SU-DHL-6 (cell line): ENCODE measurements around the gene SLC52A1.

Source experiments
- EZH2phosphoT487 ChIP-seq: fragments of 200-600 bp; sonication (generic), shearing (Covaris generic); conservative IDR thresholded peaks from 2 replicates; pipeline ENCODE4 v1.6.1; 2018; ENCODE audit warnings: mild to moderate bottlenecking, antibody characterized with exemption, low read length, moderate library complexity, mixed read lengths
- TF ChIP-seq, protein P1 (sequence below): fragments of 200-600 bp; sonication (generic); IDR thresholded peaks from one replicate; pipeline ENCODE4 v1.5.1; 2017; ENCODE audit warnings: antibody characterized with exemption, mild to moderate bottlenecking, low read length, moderate library complexity; ENCODE audit not compliant: insufficient read depth, poor library complexity, severe bottlenecking

DNA sequence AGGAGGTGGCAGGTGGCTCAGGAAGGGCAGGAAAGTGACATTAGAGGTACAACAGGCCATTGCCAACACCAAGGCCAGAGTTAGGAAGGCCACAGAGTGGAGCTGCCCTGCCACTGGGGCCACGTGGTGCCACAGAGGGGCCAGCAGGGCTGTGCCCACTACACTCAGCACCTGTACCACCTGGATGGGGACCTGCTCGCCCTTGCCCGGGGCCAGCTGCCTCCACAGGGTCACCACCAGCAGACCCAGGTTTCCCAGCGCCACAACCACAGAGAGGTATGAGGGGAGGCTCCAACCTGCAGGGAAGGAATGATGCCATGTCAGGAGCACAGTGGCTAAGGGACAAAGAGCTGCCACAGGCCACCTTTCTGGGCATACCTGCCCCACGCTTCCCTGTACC is 1.2 kb downstream of the SLC52A1 start:
- TF ChIP-seq, protein P1, sequence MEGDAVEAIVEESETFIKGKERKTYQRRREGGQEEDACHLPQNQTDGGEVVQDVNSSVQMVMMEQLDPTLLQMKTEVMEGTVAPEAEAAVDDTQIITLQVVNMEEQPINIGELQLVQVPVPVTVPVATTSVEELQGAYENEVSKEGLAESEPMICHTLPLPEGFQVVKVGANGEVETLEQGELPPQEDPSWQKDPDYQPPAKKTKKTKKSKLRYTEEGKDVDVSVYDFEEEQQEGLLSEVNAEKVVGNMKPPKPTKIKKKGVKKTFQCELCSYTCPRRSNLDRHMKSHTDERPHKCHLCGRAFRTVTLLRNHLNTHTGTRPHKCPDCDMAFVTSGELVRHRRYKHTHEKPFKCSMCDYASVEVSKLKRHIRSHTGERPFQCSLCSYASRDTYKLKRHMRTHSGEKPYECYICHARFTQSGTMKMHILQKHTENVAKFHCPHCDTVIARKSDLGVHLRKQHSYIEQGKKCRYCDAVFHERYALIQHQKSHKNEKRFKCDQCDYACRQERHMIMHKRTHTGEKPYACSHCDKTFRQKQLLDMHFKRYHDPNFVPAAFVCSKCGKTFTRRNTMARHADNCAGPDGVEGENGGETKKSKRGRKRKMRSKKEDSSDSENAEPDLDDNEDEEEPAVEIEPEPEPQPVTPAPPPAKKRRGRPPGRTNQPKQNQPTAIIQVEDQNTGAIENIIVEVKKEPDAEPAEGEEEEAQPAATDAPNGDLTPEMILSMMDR: no peak
- TF ChIP-seq EZH2phosphoT487: no peak
